Measurements from ENCODE around the gene CD2BP2. TPM values are rescaled to one million over a fixed set of nuclear protein-coding genes. Genes with fewer than 3 reads are reported as not detected.
A peak's percentile ranks its signal among the peaks of the same experiment; 100 is the strongest.

The CD2BP2 gene
- total and polyA plus RNA-seq, 9 of the 15 experiments (the other 6 are each of a cell fraction or from before 2014, with no cell fraction given), result 3.9 to 51.1 (median 32.8) TPM

- BruUV-seq (replicated peaks), result no TSS peak
- CTCF ChIA-PET (ENCODE audit: low intra/inter-chr PET ratio), result no interaction called here
- Histone ChIP-seq H3K4me2 (ENCODE audit: insufficient read depth, low read length) (no peak overlapping the region), H3K9me1 (ENCODE audit: control insufficient read depth, insufficient read depth, low read length) (no peaks in the 10 kb centered on the region), H3K27me3 (ENCODE audit: control insufficient read depth in 2 of 2, insufficient read depth in 2 of 2, low read length in 2 of 2) (no peaks in the 10 kb centered on the region), H3K4me3 (no peak overlapping the region), H3K79me2 (ENCODE audit: control insufficient read depth, insufficient read depth, low read length) (peaks cover 29% of the 10 kb centered on the region), H3K4me1 (replicated peaks in 1 of 2; ENCODE audit: control insufficient read depth in 2 of 2, insufficient read depth in 2 of 2, low read length in 2 of 2) (peaks cover 11 to 29% of the 10 kb centered on the region in 2 experiments; a peak in 4 of 5 replicates), H3K27ac (ENCODE audit: extremely low read depth, low read depth, low read length) (no peak overlapping the region), H4K20me1 (replicated peaks; ENCODE audit: control insufficient read depth, insufficient read depth, low read length) (no peaks in the 10 kb centered on the region), H2AFZ (ENCODE audit: low read depth, low read length) (no peak overlapping the region), H3K9ac (ENCODE audit: insufficient read depth in 1 of 2, low read depth in 2 of 2, low read length in 2 of 2) (peak overlapping the region in 1 of 2 experiments; percentile 56; a peak in 1 of 4 replicates), H3K9me3 (replicated peaks; ENCODE audit: control insufficient read depth, insufficient read depth, low read depth, low read length) (no peaks in the 10 kb centered on the region), H3K36me3 (ENCODE audit: control insufficient read depth, insufficient read depth, low read length) (peaks cover 39% of the 10 kb centered on the region; the same call in 2 of the 3 replicates)
- TF ChIP-seq CHD4 (IDR thresholded peaks at IDR 0.05; ENCODE audit: insufficient read depth, insufficient replicate concordance, low read depth, low read length, poor library complexity, severe bottlenecking) (no peak), POLR2G (IDR thresholded peaks at IDR 0.05; ENCODE audit: low read depth, low read length) (0 out of 2 replicates have a peak, but pooled peaks have one; percentile 10)
- intact Hi-C loops (cut with micrococcal nuclease), result no loop called here
- 90% methylated on average over 10 of the region's 15 CpGs for WGBS (ENCODE audit: insufficient coverage, low coverage, missing lambda C conversion rate)
- DNase-seq (ENCODE audit: extremely low read depth in 1 of 4, low spot score in 3 of 4), result no peak
- in situ Hi-C loops (cut with MboI), result loop anchor here (25.0 kb wide), 1 partner anchor 889 kb away; the partner anchor contains the start of genes BOLA2, SLX1B and SULT1A4
- FAIRE-seq, result no peak
- POLR2A ChIA-PET, result interaction anchor here (0.9 to 1.2 kb wide), 2 partner anchors 9 kb away, joined by 3 to 5 read pairs; no protein-coding TSS in a partner anchor
- no peak for ATAC-seq
Measured at GRCh38 chr16:30351001-30351441, 4.1 kb downstream of the CD2BP2 start.

DNA sequence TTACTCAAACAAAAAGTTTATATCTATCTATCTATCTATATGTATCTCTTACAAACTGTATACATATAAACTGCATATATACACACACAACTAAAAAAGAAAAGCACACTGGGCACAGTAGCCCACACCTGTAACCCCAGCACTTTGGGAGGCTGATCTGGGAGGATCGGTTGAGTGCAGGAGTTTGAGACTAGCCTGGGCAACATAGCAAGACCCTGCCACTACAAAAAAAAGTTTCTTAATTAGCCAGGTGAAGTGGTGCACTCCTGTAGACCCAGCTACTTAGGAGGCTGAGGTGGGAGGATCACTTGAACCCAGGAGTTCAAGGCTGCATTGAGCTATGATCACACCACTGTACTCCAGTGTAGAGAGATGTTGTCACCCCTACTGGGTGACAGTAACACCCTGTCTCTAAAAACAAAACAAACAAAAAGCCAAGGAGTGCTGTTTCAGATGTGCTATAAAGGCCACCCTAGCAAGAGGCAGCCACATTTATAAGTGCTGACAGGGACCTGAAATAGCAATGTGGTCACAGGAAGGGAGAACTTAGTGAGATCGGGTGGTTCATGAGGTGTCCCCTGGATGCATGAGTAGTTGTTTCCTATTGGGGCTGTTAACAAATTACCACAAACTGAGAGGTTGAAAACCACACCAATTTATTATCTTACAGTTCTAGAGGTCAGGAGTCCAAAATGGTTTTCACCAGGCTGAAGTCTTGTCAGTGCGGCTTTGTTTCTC, 4.8 kb downstream of the CD2BP2 start:
- H3K79me2 ChIP-seq (ENCODE audit: control insufficient read depth, insufficient read depth, low read length), result peaks cover 22% of the 10 kb centered on the region
- DNase-seq (ENCODE audit: extremely low read depth in 1 of 4, low spot score in 3 of 4), result no peak
- ATAC-seq, result no peak
- H3K4me1 ChIP-seq (replicated peaks in 1 of 2; ENCODE audit: control insufficient read depth in 2 of 2, insufficient read depth in 2 of 2, low read length in 2 of 2), result peaks cover 6 to 23% of the 10 kb centered on the region in 2 experiments; a peak in 4 of 5 replicates
- POLR2A ChIA-PET, result no interaction called here
- no TSS peak for BruUV-seq (replicated peaks)
- no peak overlapping the region for H3K4me2 ChIP-seq (ENCODE audit: insufficient read depth, low read length)
- no peak for FAIRE-seq
- TF ChIP-seq ZNF444 (CRISPR knock-in tag; IDR thresholded peaks at IDR 0.05), result no peak
- no peak for TF ChIP-seq ZFP30 (CRISPR knock-in tag; IDR thresholded peaks at IDR 0.05; ENCODE audit: borderline replicate concordance)
- 0 out of 2 replicates have a peak, but pooled peaks have one; percentile 6 for TF ChIP-seq BCOR (IDR thresholded peaks at IDR 0.05)
- no peak for TF ChIP-seq HDAC2 (IDR thresholded peaks at IDR 0.05)
- 0 out of 2 replicates have a peak, but pooled peaks have one; percentile 4 for TF ChIP-seq POLR2AphosphoS5 (IDR thresholded peaks at IDR 0.05; ENCODE audit: control insufficient read depth, insufficient read depth, low read depth, low read length)
- TF ChIP-seq NBN (IDR thresholded peaks at IDR 0.05; ENCODE audit: low read depth), result no peak
- TF ChIP-seq ZNF121 (CRISPR knock-in tag; conservative IDR thresholded peaks at IDR 0.05), result peak; percentile 83
- no peak for TF ChIP-seq NFRKB (IDR thresholded peaks at IDR 0.05; ENCODE audit: low read depth)
- TF ChIP-seq FOXJ3 (CRISPR knock-in tag; IDR thresholded peaks at IDR 0.05), result no peak
- TF ChIP-seq ZFP36 (IDR thresholded peaks at IDR 0.05; ENCODE audit: low read depth, low read length, partially characterized antibody), result peak; percentile 51
- no peak for TF ChIP-seq ATF7 (IDR thresholded peaks at IDR 0.05)
- no peak for TF ChIP-seq HEY1 (CRISPR knock-in tag; IDR thresholded peaks at IDR 0.05; ENCODE audit: borderline replicate concordance)
- no peak for TF ChIP-seq ZC3H11A (IDR thresholded peaks at IDR 0.05; ENCODE audit: low read depth, low read length)
- TF ChIP-seq OTX1 (CRISPR knock-in tag; IDR thresholded peaks at IDR 0.05), result no peak
- no peak overlapping the region for H3K4me3 ChIP-seq
- peaks cover 39% of the 10 kb centered on the region; the same call in 2 of the 3 replicates for H3K36me3 ChIP-seq (ENCODE audit: control insufficient read depth, insufficient read depth, low read length)
- in situ Hi-C loops (cut with MboI) (loop anchor here (25.0 kb wide), 1 partner anchor 888 kb away; the partner anchor contains the start of genes BOLA2, SLX1B and SULT1A4), intact Hi-C loops (cut with micrococcal nuclease) (no loop called here)
- H3K27ac ChIP-seq (ENCODE audit: extremely low read depth, low read depth, low read length), result no peak overlapping the region
- no peaks in the 10 kb centered on the region for H3K9me3 ChIP-seq (replicated peaks; ENCODE audit: control insufficient read depth, insufficient read depth, low read depth, low read length)
- peak overlapping the region in 1 of 2 experiments; percentile 56; a peak in 1 of 4 replicates for H3K9ac ChIP-seq (ENCODE audit: insufficient read depth in 1 of 2, low read depth in 2 of 2, low read length in 2 of 2)
- no peaks in the 10 kb centered on the region for H4K20me1 ChIP-seq (replicated peaks; ENCODE audit: control insufficient read depth, insufficient read depth, low read length)
- H3K9me1 ChIP-seq (ENCODE audit: control insufficient read depth, insufficient read depth, low read length), result no peaks in the 10 kb centered on the region
- H3K27me3 ChIP-seq (ENCODE audit: control insufficient read depth in 2 of 2, insufficient read depth in 2 of 2, low read length in 2 of 2), result no peaks in the 10 kb centered on the region
- 93% methylated on average over 3 of the region's 3 CpGs for WGBS (ENCODE audit: insufficient coverage, low coverage, missing lambda C conversion rate)
- no peak overlapping the region for H2AFZ ChIP-seq (ENCODE audit: low read depth, low read length)
- CTCF ChIA-PET (ENCODE audit: low intra/inter-chr PET ratio), result no interaction called here
